B cell (primary cell): ENCODE results near the gene RPP25L. TPM values are rescaled to one million over a fixed set of nuclear protein-coding genes. Genes with fewer than 3 reads are reported as not detected.

ENCODE experiments used
- ATAC-seq: fragments of 200-7000 bp; cut with Tn5 transposase; one replicate; pipeline ENCODE4 v1.10.0; 2021; ENCODE audit warnings: low read depth, mild to moderate bottlenecking, moderate number of reproducible peaks, moderate library complexity
- CTCF ChIA-PET: fragments of 350-600 bp; sonication (Branson Sonifier 250); formaldehyde crosslinking; loops from one replicate; lab custom pipeline; 2021; ENCODE audit warnings: antibody characterized with exemption, inconsistent platforms; lab: Charles Lee
- POLR2A ChIA-PET: fragments of 350-600 bp; sonication (Branson Sonifier 250); formaldehyde crosslinking; loops from one replicate; lab custom pipeline; 2021; ENCODE audit warnings: antibody characterized with exemption; lab: Charles Lee
- DNase-seq: peaks from one replicate; pipeline ENCODE4 v3.0.0; 2013
- H2AFZ ChIP-seq: 2 replicates; pipeline ENCODE4 v1.6.1; 2012; ENCODE audit warnings: mild to moderate bottlenecking, low read depth, low read length; ENCODE audit not compliant: insufficient read depth, poor library complexity, severe bottlenecking
- H3K27ac ChIP-seq, 2 donors: 1 replicate in 1 of 2; 2 replicates in 1 of 2; pipeline ENCODE4 v1.5.1; 2012 to 2013; ENCODE audit warnings: low read length in 2 of 2, mild to moderate bottlenecking in 2 of 2, moderate library complexity in 1 of 2
- H3K27me3 ChIP-seq, 4 experiments: fragments of 200-600 bp in 1 of 4; sonication (generic) in 1 of 4; replicated peaks in 1 of 4; 1 replicate in 2 of 4; 2 replicates in 2 of 4; pipeline versions ENCODE4 v1.6.1 to v1.7.0; 2013 to 2016; ENCODE audit warnings: low read length in 3 of 4, mild to moderate bottlenecking in 2 of 4, mixed read lengths in 1 of 4, moderate library complexity in 1 of 4; ENCODE audit not compliant: insufficient read depth in 4 of 4, control insufficient read depth in 3 of 4; ENCODE audit errors: control extremely low read depth in 1 of 4
- H3K36me3 ChIP-seq, 2 experiments: replicated peaks in 1 of 2; 1 replicate in 1 of 2; 2 replicates in 1 of 2; pipeline versions ENCODE4 v1.6.1 to v1.7.1; 2013; ENCODE audit warnings: low read length in 1 of 2; ENCODE audit not compliant: insufficient read depth in 2 of 2, control insufficient read depth in 1 of 2; ENCODE audit errors: control extremely low read depth in 1 of 2, extremely low read depth in 1 of 2
- H3K4me1 ChIP-seq, 2 donors: fragments of 200-600 bp in 1 of 2; sonication (generic) in 1 of 2; 1 replicate in 1 of 2; 2 replicates in 1 of 2; pipeline versions ENCODE4 v1.5.1 to v1.6.1; 2013 to 2017; ENCODE audit warnings: low read length in 2 of 2; ENCODE audit not compliant: control insufficient read depth in 2 of 2, insufficient read depth in 2 of 2
- H3K4me2 ChIP-seq: replicated peaks from 2 replicates; pipeline ENCODE3; 2012; ENCODE audit warnings: mild to moderate bottlenecking, low read depth, low read length; ENCODE audit not compliant: poor library complexity, severe bottlenecking
- H3K4me3 ChIP-seq, 5 experiments: fragments of 200-600 bp in 1 of 5; sonication (generic) in 1 of 5; 1 replicate in 3 of 5; 2 replicates in 2 of 5; pipeline versions ENCODE4 v1.5.1 to v1.7.0; 2011 to 2016; ENCODE audit warnings: low read length in 4 of 5, mild to moderate bottlenecking in 4 of 5, low read depth in 2 of 5, control low read depth in 1 of 5, moderate library complexity in 1 of 5; ENCODE audit not compliant: insufficient read depth in 1 of 5; ENCODE audit errors: control extremely low read depth in 1 of 5, extremely low read depth in 1 of 5
- H3K79me2 ChIP-seq: fragments of 200-600 bp; sonication (generic); one replicate; pipeline ENCODE4 v1.6.0; 2016; ENCODE audit warnings: low read length; ENCODE audit not compliant: control insufficient read depth, insufficient read depth
- H3K9ac ChIP-seq: fragments of 200-600 bp; sonication (generic); 2 replicates; pipeline ENCODE4 v1.6.1; 2017; ENCODE audit warnings: mild to moderate bottlenecking, low read length, moderate library complexity
- H3K9me3 ChIP-seq, 3 donors: one replicate each; pipeline versions ENCODE4 v1.6.1 to v1.7.1; 2013; ENCODE audit warnings: low read length in 2 of 3; ENCODE audit not compliant: control insufficient read depth in 2 of 3, insufficient read depth in 1 of 3; ENCODE audit errors: control extremely low read depth in 1 of 3
- H4K20me1 ChIP-seq: 2 replicates; pipeline ENCODE4 v1.6.0; 2012; ENCODE audit warnings: mild to moderate bottlenecking, low read length; ENCODE audit not compliant: insufficient read depth, control insufficient read depth, poor library complexity, severe bottlenecking
- H3K27ac Mint-ChIP-seq: one replicate; pipeline ENCODE4 v1.8.0; 2021; ENCODE audit warnings: mixed read lengths
- H3K27me3 Mint-ChIP-seq: one replicate; pipeline ENCODE4 v1.8.0; 2021; ENCODE audit warnings: mixed read lengths
- H3K4me1 Mint-ChIP-seq: one replicate; pipeline ENCODE4 v1.8.0; 2021; ENCODE audit warnings: mixed read lengths
- H3K4me3 Mint-ChIP-seq: one replicate; pipeline ENCODE4 v1.8.0; 2021; ENCODE audit warnings: mixed read lengths
- H3K9me3 Mint-ChIP-seq: one replicate; pipeline ENCODE4 v1.8.0; 2022; ENCODE audit warnings: mixed read lengths; ENCODE audit not compliant: insufficient read depth
- CTCF ChIP-seq: fragments of 200-600 bp; IDR thresholded peaks from one replicate; pipeline ENCODE4 v1.8.0; 2022; ENCODE audit warnings: antibody characterized with exemption, mild to moderate bottlenecking
- EZH2 ChIP-seq: IDR thresholded peaks from 2 replicates; pipeline ENCODE4 v1.6.1; 2012; ENCODE audit warnings: borderline replicate concordance, low read depth, mild to moderate bottlenecking, moderate library complexity, low read length; ENCODE audit not compliant: insufficient read depth, poor library complexity, severe bottlenecking
- WGBS: methylation state at CpG from one replicate; pipeline ENCODE4 v1.1.5; 2013; ENCODE audit warnings: missing lambda C conversion rate; ENCODE audit not compliant: insufficient coverage; 5-methylcytosine and 5-hydroxymethylcytosine counted together
- intact Hi-C: fragments of 100-400 bp; cut with micrococcal nuclease; formaldehyde crosslinking; loops from one replicate; pipeline ENCODE4 v1.10.0; 2022
- polyA plus RNA-seq: library from polyadenylated mRNA; depleted of rRNA; stranded (reverse); fragments of >200 nt; gene quantifications from 2 replicates; pipeline ENCODE4 v1.2.3, GENCODE V29; 2012
- total RNA-seq, 2 donors: library from RNA; stranded (reverse); fragments of 120-200 nt in 1 of 2; gene quantifications; 1 replicate in 1 of 2; 2 replicates in 1 of 2; pipeline versions ENCODE4 v1.2.3 to v1.2.4, GENCODE V29; 2013 to 2022

RPP25L gene
- total and polyA plus RNA-seq, 2 donors (not counting 1 experiment from before 2014, with no cell fraction given), result 20.2 to 27.0 TPM

- H3K4me1 Mint-ChIP-seq, result peaks cover 30% of the 10 kb centered on the region
- WGBS, result 53% methylated on average over 18 of the region's 24 CpGs
These were observed 40.1 kb upstream of the RPP25L start, which contains the start of gene IL11RA for GRCh38 chr9:34651876-34652601. IL11RA (plus strand) TSS chr9:34652185; CDS start chr9:34655218, 3,033 bp downstream.

More at GRCh38 chr9:34651876-34652601, 40.1 kb upstream of the RPP25L start, which contains the start of gene IL11RA:
- ChIA-PET CTCF (no interaction called here), POLR2A (interaction anchor here (0.6 kb wide), 1 partner anchor 37 kb away, joined by 3 read pairs; no protein-coding TSS in a partner anchor)
- H3K27ac Mint-ChIP-seq, result peak within 1 kb of the TSS; percentile 3
- Histone ChIP-seq H3K27ac (no peak within 1 kb of the TSS), H3K79me2 (peaks cover 15% of the 10 kb centered on the region), H4K20me1 (peaks cover 12% of the 10 kb centered on the region), H3K27me3 (no peaks in the 10 kb centered on the region), H3K4me2 (no peak within 1 kb of the TSS), H3K36me3 (peaks cover 0 to 18% of the 10 kb centered on the region in 2 experiments), H2AFZ (no peak within 1 kb of the TSS), H3K9ac (no peak within 1 kb of the TSS), H3K9me3 (no peaks in the 10 kb centered on the region), H3K4me1 (peaks cover 8 to 12% of the 10 kb centered on the region in 2 donors), H3K4me3 (no peak within 1 kb of the TSS)
- no peak for DNase-seq
- peak; percentile 28 for ATAC-seq
- TF ChIP-seq EZH2, result no peak
- no peak for TF ChIP-seq CTCF
- H3K4me3 Mint-ChIP-seq, result peak within 1 kb of the TSS; percentile 20
- peaks cover 3% of the 10 kb centered on the region for H3K27me3 Mint-ChIP-seq
- intact Hi-C loops, result no loop called here
- H3K9me3 Mint-ChIP-seq, result no peaks in the 10 kb centered on the region
